ENCODE data around the gene PRKCQ.

DNA sequence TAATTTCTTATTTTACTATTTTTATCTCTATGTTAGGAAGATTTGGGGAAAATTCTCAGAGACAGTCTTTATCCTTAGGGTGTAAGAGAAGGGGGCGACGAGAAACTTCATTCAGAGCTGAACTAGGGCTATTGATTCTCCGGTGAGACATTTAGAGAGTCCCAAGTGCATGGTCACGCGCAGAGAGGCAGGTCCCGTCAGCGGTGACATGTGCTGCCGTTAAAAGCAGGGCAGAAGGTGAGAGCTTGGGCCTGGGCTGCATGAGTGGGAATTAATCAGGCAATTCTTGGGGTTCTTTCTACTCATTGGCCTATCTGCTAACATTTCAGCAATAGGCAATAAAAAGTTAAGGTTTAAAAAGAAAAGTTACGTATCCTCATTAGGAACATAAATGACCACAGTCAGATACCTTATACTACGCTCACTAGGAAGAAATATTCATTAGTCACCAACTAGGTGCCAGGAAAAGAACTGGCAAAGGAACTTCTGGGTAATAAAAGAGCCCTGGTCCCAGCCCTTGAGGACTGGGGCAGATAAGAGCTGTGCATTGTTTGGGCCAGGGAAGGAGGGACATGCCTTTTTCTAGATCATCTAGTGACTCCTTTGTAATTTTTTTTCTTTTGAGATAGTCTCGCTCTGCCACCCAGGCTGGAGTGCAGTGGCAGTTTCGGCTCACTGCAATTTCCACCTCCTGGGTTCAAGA is 21.2 kb downstream of the PRKCQ start:
- TF ChIP-seq, protein P1, sequence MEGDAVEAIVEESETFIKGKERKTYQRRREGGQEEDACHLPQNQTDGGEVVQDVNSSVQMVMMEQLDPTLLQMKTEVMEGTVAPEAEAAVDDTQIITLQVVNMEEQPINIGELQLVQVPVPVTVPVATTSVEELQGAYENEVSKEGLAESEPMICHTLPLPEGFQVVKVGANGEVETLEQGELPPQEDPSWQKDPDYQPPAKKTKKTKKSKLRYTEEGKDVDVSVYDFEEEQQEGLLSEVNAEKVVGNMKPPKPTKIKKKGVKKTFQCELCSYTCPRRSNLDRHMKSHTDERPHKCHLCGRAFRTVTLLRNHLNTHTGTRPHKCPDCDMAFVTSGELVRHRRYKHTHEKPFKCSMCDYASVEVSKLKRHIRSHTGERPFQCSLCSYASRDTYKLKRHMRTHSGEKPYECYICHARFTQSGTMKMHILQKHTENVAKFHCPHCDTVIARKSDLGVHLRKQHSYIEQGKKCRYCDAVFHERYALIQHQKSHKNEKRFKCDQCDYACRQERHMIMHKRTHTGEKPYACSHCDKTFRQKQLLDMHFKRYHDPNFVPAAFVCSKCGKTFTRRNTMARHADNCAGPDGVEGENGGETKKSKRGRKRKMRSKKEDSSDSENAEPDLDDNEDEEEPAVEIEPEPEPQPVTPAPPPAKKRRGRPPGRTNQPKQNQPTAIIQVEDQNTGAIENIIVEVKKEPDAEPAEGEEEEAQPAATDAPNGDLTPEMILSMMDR (IDR thresholded peaks at IDR 0.05; ENCODE audit: insufficient read depth, low read depth, low read length), result no peak
- no peak for TF ChIP-seq EZH2 (IDR thresholded peaks at IDR 0.05; ENCODE audit: insufficient read depth, low read length)
